H9 (cell line): ENCODE measurements around the gene C18orf63. TPM values are rescaled to one million over a fixed set of nuclear protein-coding genes. Genes with fewer than 3 reads are reported as not detected.

Source experiments
- DNase-seq: peaks from one replicate; pipeline ENCODE4 v3.0.0-alpha.2; 2017
- H2AFZ ChIP-seq: one replicate; pipeline ENCODE4 v1.6.1; 2013; ENCODE audit warnings: mild to moderate bottlenecking, low read length, control low read depth, moderate library complexity
- H2AK5ac ChIP-seq: 2 replicates; pipeline ENCODE4 v1.6.1; 2013; ENCODE audit warnings: low read length, control low read depth, mixed read lengths; ENCODE audit not compliant: insufficient read length
- H2BK120ac ChIP-seq: one replicate; pipeline ENCODE4 v1.6.1; 2013; ENCODE audit warnings: low read depth, mild to moderate bottlenecking, low read length, control low read depth, inconsistent platforms; ENCODE audit not compliant: poor library complexity, severe bottlenecking
- H2BK12ac ChIP-seq: 2 replicates; pipeline ENCODE4 v1.6.1; 2013; ENCODE audit warnings: low read length, control low read depth, mixed read lengths, low read depth; ENCODE audit not compliant: insufficient read length
- H2BK15ac ChIP-seq: 2 replicates; pipeline ENCODE4 v1.6.1; 2013; ENCODE audit warnings: low read depth, low read length, control low read depth
- H2BK20ac ChIP-seq: one replicate; pipeline ENCODE4 v1.6.1; 2013; ENCODE audit warnings: low read depth, mild to moderate bottlenecking, low read length, control low read depth, inconsistent platforms; ENCODE audit not compliant: poor library complexity, severe bottlenecking
- H2BK5ac ChIP-seq: 2 replicates; pipeline ENCODE4 v1.6.1; 2013; ENCODE audit warnings: low read length, control low read depth, mixed read lengths; ENCODE audit not compliant: insufficient read length
- H3K14ac ChIP-seq: 2 replicates; pipeline ENCODE4 v1.6.1; 2013; ENCODE audit warnings: low read length, control low read depth; ENCODE audit not compliant: insufficient read depth
- H3K18ac ChIP-seq: 2 replicates; pipeline ENCODE4 v1.6.1; 2013; ENCODE audit warnings: low read depth, mild to moderate bottlenecking, mixed read lengths, low read length, control low read depth; ENCODE audit not compliant: insufficient read length
- H3K23ac ChIP-seq: 2 replicates; pipeline ENCODE4 v1.6.1; 2013; ENCODE audit warnings: low read length, control low read depth, mixed read lengths, low read depth; ENCODE audit not compliant: insufficient read length
- H3K23me2 ChIP-seq: 2 replicates; pipeline ENCODE4 v1.6.1; 2013; ENCODE audit warnings: low read depth, mild to moderate bottlenecking, mixed read lengths, low read length, control low read depth; ENCODE audit not compliant: insufficient read length, poor library complexity, severe bottlenecking
- H3K27ac ChIP-seq: 2 replicates; pipeline ENCODE4 v1.5.1; 2013; ENCODE audit warnings: low read length, control low read depth, mixed read lengths, low read depth; ENCODE audit not compliant: insufficient read length
- H3K27me3 ChIP-seq: 2 replicates; pipeline ENCODE4 v1.6.1; 2013; ENCODE audit warnings: low read length, control low read depth, inconsistent platforms; ENCODE audit not compliant: insufficient read depth
- H3K4ac ChIP-seq: 2 replicates; pipeline ENCODE4 v1.6.1; 2013; ENCODE audit warnings: low read depth, mild to moderate bottlenecking, control low read depth, inconsistent platforms, low read length, moderate library complexity
- H3K4me1 ChIP-seq: 2 replicates; pipeline ENCODE4 v1.6.1; 2013; ENCODE audit warnings: low read length, control low read depth, inconsistent platforms; ENCODE audit not compliant: insufficient read depth
- H3K4me2 ChIP-seq: 2 replicates; pipeline ENCODE4 v1.6.1; 2013; ENCODE audit warnings: low read length, control low read depth, mixed read lengths; ENCODE audit not compliant: insufficient read length, insufficient read depth
- H3K56ac ChIP-seq: 2 replicates; pipeline ENCODE4 v1.6.1; 2013; ENCODE audit warnings: low read depth, mild to moderate bottlenecking, mixed read lengths, low read length, control low read depth; ENCODE audit not compliant: insufficient read length
- H3K79me1 ChIP-seq: 2 replicates; pipeline ENCODE4 v1.6.1; 2013; ENCODE audit warnings: low read depth, mild to moderate bottlenecking, moderate library complexity, low read length, control low read depth, inconsistent platforms; ENCODE audit not compliant: insufficient read depth, poor library complexity, severe bottlenecking
- H3K79me2 ChIP-seq: 2 replicates; pipeline ENCODE4 v1.6.1; 2013; ENCODE audit warnings: low read length, control low read depth, inconsistent platforms; ENCODE audit not compliant: insufficient read depth
- H3K9ac ChIP-seq: 2 replicates; pipeline ENCODE4 v1.6.1; 2013; ENCODE audit warnings: low read length, control low read depth, mixed read lengths; ENCODE audit not compliant: insufficient read length; ENCODE audit errors: extremely low read depth
- H3K9me3 ChIP-seq: one replicate; pipeline ENCODE4 v1.6.1; 2013; ENCODE audit warnings: low read depth, low read length, inconsistent platforms; ENCODE audit not compliant: control insufficient read depth
- H3T11ph ChIP-seq: one replicate; pipeline ENCODE4 v1.6.1; 2013; ENCODE audit warnings: mild to moderate bottlenecking, low read length, control low read depth, inconsistent platforms
- H4K20me1 ChIP-seq: one replicate; pipeline ENCODE4 v1.6.1; 2013; ENCODE audit not compliant: control insufficient read depth, insufficient read length, insufficient read depth
- H4K5ac ChIP-seq: 2 replicates; pipeline ENCODE4 v1.6.1; 2013; ENCODE audit warnings: low read depth, mild to moderate bottlenecking, mixed read lengths, low read length, control low read depth; ENCODE audit not compliant: insufficient read length
- H4K8ac ChIP-seq: replicated peaks from 2 replicates; pipeline ENCODE4 v1.6.1; 2013; ENCODE audit warnings: low read length, control low read depth, mixed read lengths, low read depth; ENCODE audit not compliant: insufficient read length
- H4K91ac ChIP-seq: 2 replicates; pipeline ENCODE4 v1.6.1; 2013; ENCODE audit warnings: low read depth, mild to moderate bottlenecking, moderate library complexity, mixed read lengths, low read length, control low read depth; ENCODE audit not compliant: insufficient read length
- H3K27ac Mint-ChIP-seq, 3 experiments: 2 replicates in 2 of 3; 3 replicates in 1 of 3; pipeline ENCODE4 v1.8.0; 2020 to 2021; ENCODE audit warnings: mixed read lengths in 3 of 3, mild to moderate bottlenecking in 1 of 3, moderate library complexity in 1 of 3
- H3K27me3 Mint-ChIP-seq: 2 replicates; pipeline ENCODE4 v1.8.0; 2021; ENCODE audit warnings: low read depth, mild to moderate bottlenecking, moderate library complexity, mixed read lengths
- H3K36me3 Mint-ChIP-seq, 3 experiments: 2 replicates in 2 of 3; 3 replicates in 1 of 3; pipeline ENCODE4 v1.8.0; 2020 to 2021; ENCODE audit warnings: low read depth in 3 of 3, mixed read lengths in 3 of 3; ENCODE audit not compliant: insufficient read depth in 1 of 3
- H3K4me1 Mint-ChIP-seq, 2 experiments: 2 replicates each; pipeline ENCODE4 v1.8.0; 2020; ENCODE audit warnings: mixed read lengths in 2 of 2
- H3K4me3 Mint-ChIP-seq, 2 experiments: 2 replicates in 1 of 2; 3 replicates in 1 of 2; pipeline ENCODE4 v1.8.0; 2020 to 2021; ENCODE audit warnings: mild to moderate bottlenecking in 2 of 2, mixed read lengths in 2 of 2, moderate library complexity in 1 of 2
- H3K9me3 Mint-ChIP-seq, 2 experiments: 2 replicates in 1 of 2; 3 replicates in 1 of 2; pipeline ENCODE4 v1.8.0; 2020; ENCODE audit warnings: mild to moderate bottlenecking in 2 of 2, mixed read lengths in 2 of 2, moderate library complexity in 1 of 2
- WGBS: extraction: QIAGEN DNeasy Blood & Tissue Kit; methylation state at CpG from one replicate; pipeline ENCODE4 v1.1.7; 2013; ENCODE audit warnings: missing lambda C conversion rate, low lambda C conversion rate, mixed read lengths; ENCODE audit not compliant: insufficient read length; ENCODE audit errors: extremely low coverage; 5-methylcytosine and 5-hydroxymethylcytosine counted together
- total RNA-seq: library from RNA; stranded (reverse); gene quantifications from 2 replicates; pipeline ENCODE4 v1.2.1, GENCODE V29; 2021
- TF ChIP-seq, protein P1 (sequence below): fragments of 200-600 bp; sonication (generic); conservative IDR thresholded peaks from 3 replicates; pipeline ENCODE4 v1.8.0; 2021; ENCODE audit warnings: antibody characterized with exemption, mild to moderate bottlenecking

Gene C18orf63
- total RNA-seq, 1 experiment from 2014 or later, result not detected

GRCh38 chr18:74360852-74361655, 45.4 kb downstream of the C18orf63 start:
- Histone ChIP-seq H4K8ac (no peak overlapping the region), H3K9me3 (no peaks in the 10 kb centered on the region), H3K79me1 (no peaks in the 10 kb centered on the region), H3K18ac (no peak overlapping the region), H4K91ac (no peak overlapping the region), H3T11ph (no peak overlapping the region), H2BK5ac (no peak overlapping the region), H2BK20ac (no peak overlapping the region), H3K23me2 (no peaks in the 10 kb centered on the region), H2BK12ac (no peak overlapping the region), H3K9ac (no peak overlapping the region), H4K20me1 (no peaks in the 10 kb centered on the region), H3K27me3 (no peaks in the 10 kb centered on the region), H3K27ac (no peak overlapping the region), H3K56ac (no peak overlapping the region), H2AFZ (no peak overlapping the region), H3K23ac (no peak overlapping the region), H2BK15ac (no peak overlapping the region), H3K79me2 (no peaks in the 10 kb centered on the region), H3K4me1 (no peaks in the 10 kb centered on the region), H2AK5ac (no peak overlapping the region), H3K14ac (no peak overlapping the region), H3K4ac (no peak overlapping the region), H3K4me2 (no peak overlapping the region), H4K5ac (no peak overlapping the region), H2BK120ac (no peak overlapping the region)
- no CpG with 5 or more reads among the region's 22 CpGs for WGBS
- DNase-seq, result no peak
- Mint-ChIP-seq H3K27ac (peak overlapping the region in 1 of 3 experiments; percentile 78; a peak in 2 of 7 replicates), H3K9me3 (no peaks in the 10 kb centered on the region; a peak in 1 of 5 replicates), H3K4me3 (no peak overlapping the region; a peak in 1 of 5 replicates), H3K27me3 (peaks cover 2% of the 10 kb centered on the region), H3K4me1 (no peaks in the 10 kb centered on the region), H3K36me3 (no peaks in the 10 kb centered on the region)
- TF ChIP-seq, protein P1, sequence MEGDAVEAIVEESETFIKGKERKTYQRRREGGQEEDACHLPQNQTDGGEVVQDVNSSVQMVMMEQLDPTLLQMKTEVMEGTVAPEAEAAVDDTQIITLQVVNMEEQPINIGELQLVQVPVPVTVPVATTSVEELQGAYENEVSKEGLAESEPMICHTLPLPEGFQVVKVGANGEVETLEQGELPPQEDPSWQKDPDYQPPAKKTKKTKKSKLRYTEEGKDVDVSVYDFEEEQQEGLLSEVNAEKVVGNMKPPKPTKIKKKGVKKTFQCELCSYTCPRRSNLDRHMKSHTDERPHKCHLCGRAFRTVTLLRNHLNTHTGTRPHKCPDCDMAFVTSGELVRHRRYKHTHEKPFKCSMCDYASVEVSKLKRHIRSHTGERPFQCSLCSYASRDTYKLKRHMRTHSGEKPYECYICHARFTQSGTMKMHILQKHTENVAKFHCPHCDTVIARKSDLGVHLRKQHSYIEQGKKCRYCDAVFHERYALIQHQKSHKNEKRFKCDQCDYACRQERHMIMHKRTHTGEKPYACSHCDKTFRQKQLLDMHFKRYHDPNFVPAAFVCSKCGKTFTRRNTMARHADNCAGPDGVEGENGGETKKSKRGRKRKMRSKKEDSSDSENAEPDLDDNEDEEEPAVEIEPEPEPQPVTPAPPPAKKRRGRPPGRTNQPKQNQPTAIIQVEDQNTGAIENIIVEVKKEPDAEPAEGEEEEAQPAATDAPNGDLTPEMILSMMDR, result no peak
